ENCODE results near the gene DUS2. TPM values are rescaled to one million over a fixed set of nuclear protein-coding genes. Genes with fewer than 3 reads are reported as not detected.

The DUS2 gene
- total and polyA plus RNA-seq, 7 donors, result 3.4 to 15.1 (median 9.5) TPM

DNA sequence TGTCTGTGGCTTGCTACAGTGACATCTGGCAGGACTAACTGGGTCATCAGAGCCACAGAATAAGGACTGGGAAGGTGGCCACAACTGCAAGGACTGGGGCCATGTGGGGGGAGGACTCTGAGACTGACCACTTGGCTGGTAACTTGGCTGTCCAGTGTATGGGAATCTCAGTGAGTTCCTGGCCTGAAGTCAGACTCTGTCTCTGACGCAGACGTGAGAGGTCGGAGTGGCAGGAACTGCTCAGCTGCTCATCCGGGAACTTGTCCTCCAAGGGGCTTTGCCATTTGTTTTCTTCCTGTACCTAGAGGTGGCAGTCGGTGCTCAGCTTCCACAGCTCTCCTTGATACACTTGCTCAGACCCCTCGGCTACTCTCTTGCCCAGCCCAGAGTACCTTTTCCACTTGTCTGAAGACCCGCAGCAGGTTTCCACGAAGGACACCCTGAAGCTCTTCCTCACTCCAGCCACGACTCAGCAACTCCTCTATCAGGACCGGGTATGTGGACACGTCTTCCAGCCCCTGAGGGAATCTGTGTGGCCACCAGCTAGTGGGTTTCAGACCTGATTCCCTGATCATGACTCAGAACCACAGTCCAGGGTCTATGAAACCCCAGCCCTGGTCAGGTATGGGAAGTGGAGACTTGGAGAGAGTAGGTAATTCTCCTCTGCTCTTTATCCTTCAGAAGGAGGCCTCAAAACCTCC, 35.5 kb upstream of the DUS2 start:
- peak overlapping the region; percentile 70 for H3K4me3 ChIP-seq
- peak; percentile 81 to 87 (median 86) for ATAC-seq
- H3K9me3 ChIP-seq, result no peaks in the 10 kb centered on the region

DNA sequence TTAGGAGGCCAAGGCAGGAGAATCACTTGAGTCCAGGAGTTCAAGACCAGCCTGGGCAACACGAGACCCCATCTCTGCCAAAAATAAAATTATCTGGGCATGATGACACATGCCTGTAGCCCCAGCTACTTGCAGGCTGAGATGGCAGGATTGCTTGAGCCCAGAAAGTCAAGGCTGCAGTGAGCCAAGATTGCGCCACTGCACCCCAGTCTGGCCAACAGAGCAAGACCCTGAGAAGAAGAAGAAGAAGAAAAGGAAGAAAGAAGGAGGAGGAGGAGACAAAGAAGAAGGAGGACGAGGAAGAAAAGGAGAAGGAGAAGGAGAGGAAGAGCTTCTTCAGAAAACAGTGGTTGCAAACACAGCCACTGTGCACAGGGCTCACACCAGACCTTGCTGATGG, 34.4 kb upstream of the DUS2 start:
- intact Hi-C loops (cut with DNase I), result loop anchor here in 1 of 2 donors (2.0 kb wide), 1 partner anchor 52 kb away; no protein-coding TSS in a partner anchor
- peaks cover 0 to 8% of the 10 kb centered on the region in 2 donors for H3K36me3 ChIP-seq (ENCODE audit: insufficient read depth in 1 of 2, low read depth in 1 of 2)
- no peaks in the 10 kb centered on the region for H3K9me3 ChIP-seq
- DNase-seq (no peak), ATAC-seq (peak in 2 of 4 donors; percentile 9 to 16)
- H3K4me3 ChIP-seq, result peak overlapping the region; percentile 70
- no peaks in the 10 kb centered on the region for H3K27me3 ChIP-seq (ENCODE audit: insufficient read depth in 3 of 3, low read length in 2 of 3)
- 67 to 81% (median 67%) methylated on average over 3 of the region's 3 CpGs for WGBS, 3 donors
- H3K4me1 ChIP-seq, result peaks cover 80% of the 10 kb centered on the region
- TF ChIP-seq, protein P1, sequence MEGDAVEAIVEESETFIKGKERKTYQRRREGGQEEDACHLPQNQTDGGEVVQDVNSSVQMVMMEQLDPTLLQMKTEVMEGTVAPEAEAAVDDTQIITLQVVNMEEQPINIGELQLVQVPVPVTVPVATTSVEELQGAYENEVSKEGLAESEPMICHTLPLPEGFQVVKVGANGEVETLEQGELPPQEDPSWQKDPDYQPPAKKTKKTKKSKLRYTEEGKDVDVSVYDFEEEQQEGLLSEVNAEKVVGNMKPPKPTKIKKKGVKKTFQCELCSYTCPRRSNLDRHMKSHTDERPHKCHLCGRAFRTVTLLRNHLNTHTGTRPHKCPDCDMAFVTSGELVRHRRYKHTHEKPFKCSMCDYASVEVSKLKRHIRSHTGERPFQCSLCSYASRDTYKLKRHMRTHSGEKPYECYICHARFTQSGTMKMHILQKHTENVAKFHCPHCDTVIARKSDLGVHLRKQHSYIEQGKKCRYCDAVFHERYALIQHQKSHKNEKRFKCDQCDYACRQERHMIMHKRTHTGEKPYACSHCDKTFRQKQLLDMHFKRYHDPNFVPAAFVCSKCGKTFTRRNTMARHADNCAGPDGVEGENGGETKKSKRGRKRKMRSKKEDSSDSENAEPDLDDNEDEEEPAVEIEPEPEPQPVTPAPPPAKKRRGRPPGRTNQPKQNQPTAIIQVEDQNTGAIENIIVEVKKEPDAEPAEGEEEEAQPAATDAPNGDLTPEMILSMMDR (IDR thresholded peaks at IDR 0.05), result no peak
- peak overlapping the region; percentile 97 for H3K27ac ChIP-seq

More for the DNA sequence above, 35.5 kb upstream of the DUS2 start:
- peak; percentile 59 to 84 for DNase-seq
- peak overlapping the region; percentile 97 for H3K27ac ChIP-seq
- TF ChIP-seq, protein P1 (IDR thresholded peaks at IDR 0.05), result no peak
- no peaks in the 10 kb centered on the region for H3K27me3 ChIP-seq (ENCODE audit: insufficient read depth in 3 of 3, low read length in 2 of 3)
- H3K4me1 ChIP-seq, result peaks cover 78% of the 10 kb centered on the region
- 15 to 25% (median 15%) methylated on average over 11 of the region's 11 CpGs for WGBS, 3 donors
- H3K36me3 ChIP-seq (ENCODE audit: insufficient read depth in 1 of 2, low read depth in 1 of 2), result peaks cover 0 to 8% of the 10 kb centered on the region in 2 donors
- intact Hi-C loops (cut with DNase I), result loop anchor here (2.0 kb wide), 2 partner anchors 21 to 53 kb away; no protein-coding TSS in a partner anchor

DNA sequence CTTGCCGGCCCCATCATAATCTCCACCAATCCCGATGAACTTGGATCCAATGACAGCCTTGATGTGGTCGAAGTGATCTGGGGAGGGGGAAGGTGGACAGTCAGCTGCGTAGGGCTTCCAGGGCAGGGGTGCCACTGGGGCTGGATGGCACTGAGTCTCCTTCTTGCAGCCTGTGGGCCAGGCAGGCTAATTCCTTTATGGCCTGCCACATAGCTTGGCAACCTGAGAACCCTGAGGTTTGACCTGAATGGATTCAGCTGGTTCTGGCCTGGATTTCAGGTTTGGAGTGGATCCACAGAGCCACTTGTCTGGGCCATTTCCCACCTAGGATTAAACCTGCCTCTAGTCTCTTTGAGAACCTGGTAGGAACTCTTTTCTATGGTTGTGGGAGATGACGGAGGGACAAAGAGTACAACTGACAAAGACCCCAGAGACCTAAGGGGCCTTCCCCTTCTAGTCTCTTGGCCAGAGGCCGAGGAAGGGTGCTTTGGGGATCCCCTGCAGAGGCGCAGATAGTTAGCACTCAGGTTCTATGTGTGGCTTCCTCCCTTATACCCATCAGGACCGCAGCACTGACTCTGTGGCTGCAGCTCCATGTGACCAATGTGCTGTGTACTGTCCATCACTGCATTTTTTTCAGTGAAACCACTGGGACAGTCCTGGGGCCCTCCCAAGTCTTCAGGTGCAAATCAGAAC, 33.6 kb upstream of the DUS2 start:
- TF ChIP-seq, protein P1 (IDR thresholded peaks at IDR 0.05), result no peak
- peaks cover 0 to 8% of the 10 kb centered on the region in 2 donors for H3K36me3 ChIP-seq (ENCODE audit: insufficient read depth in 1 of 2, low read depth in 1 of 2)
- 29 to 47% (median 35%) methylated on average over 8 of the region's 8 CpGs for WGBS, 3 donors
- peak overlapping the region; percentile 97 for H3K27ac ChIP-seq
- H3K4me1 ChIP-seq, result peaks cover 74% of the 10 kb centered on the region
- H3K4me3 ChIP-seq, result peak overlapping the region; percentile 70
- intact Hi-C loops (cut with DNase I), result loop anchor here (2.0 to 5.0 kb wide), 3 partner anchors 51 to 243 kb away; no protein-coding TSS in a partner anchor
- DNase-seq (peak in 1 of 2 donors; percentile 72), ATAC-seq (peak; percentile 49 to 74 (median 56))
- no peaks in the 10 kb centered on the region for H3K27me3 ChIP-seq (ENCODE audit: insufficient read depth in 3 of 3, low read length in 2 of 3)
- no peaks in the 10 kb centered on the region for H3K9me3 ChIP-seq

DNA sequence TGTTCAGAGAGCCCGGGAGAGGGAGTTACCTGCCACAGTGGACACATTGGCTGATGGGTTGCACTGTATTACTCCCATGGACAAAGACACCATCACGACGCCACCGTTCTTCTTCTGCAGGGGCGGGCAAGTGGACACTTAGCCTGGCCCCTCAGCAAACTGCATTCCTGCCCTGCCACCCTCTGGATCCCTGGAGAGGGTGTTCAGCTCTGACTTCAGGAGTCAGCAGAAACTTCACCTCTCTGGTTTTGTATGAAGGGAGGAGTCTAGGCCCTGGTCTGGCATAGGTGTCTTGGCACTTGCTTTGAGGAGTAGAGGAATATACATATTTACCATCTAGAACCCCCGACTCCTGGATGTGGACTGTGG, 33.1 kb upstream of the DUS2 start:
- ATAC-seq (peak in 3 of 4 donors; percentile 7 to 21 (median 11)), DNase-seq (no peak)
- Histone ChIP-seq H3K27ac (peak overlapping the region; percentile 97), H3K9me3 (no peaks in the 10 kb centered on the region), H3K27me3 (ENCODE audit: insufficient read depth in 3 of 3, low read length in 2 of 3) (no peaks in the 10 kb centered on the region), H3K4me1 (peaks cover 69% of the 10 kb centered on the region), H3K4me3 (peak overlapping the region; percentile 70), H3K36me3 (ENCODE audit: insufficient read depth in 1 of 2, low read depth in 1 of 2) (peaks cover 0 to 8% of the 10 kb centered on the region in 2 donors)
- 38 to 63% (median 47%) methylated on average over 6 of the region's 6 CpGs for WGBS, 3 donors
- intact Hi-C loops (cut with DNase I), result loop anchor here (5.0 kb wide), 2 partner anchors 72 to 242 kb away; no protein-coding TSS in a partner anchor
- TF ChIP-seq, protein P1 (IDR thresholded peaks at IDR 0.05), result peak; percentile 7

Data from psoas muscle (tissue), 8 donors.